Panc1 (cell line): Measurements from ENCODE around the gene CAPZA1. TPM values are rescaled to one million over a fixed set of nuclear protein-coding genes. Genes with fewer than 3 reads are reported as not detected.

Experiments used
- ATAC-seq: fragments of 200-7000 bp; cut with Tn5 transposase; 2 replicates; pipeline ENCODE4 v1.9.1; 2020; ENCODE audit warnings: mild to moderate bottlenecking, moderate library complexity
- BruUV-seq: library from RNA; stranded (reverse); fragments of 400-500 nt; replicated peaks from 2 replicates; lab custom pipeline; 2021; lab: Mats Ljungman, UMichigan
- CTCF ChIA-PET: fragments of 300-600 bp; sonication (Branson Sonifier 250); formaldehyde crosslinking; loops from one replicate; lab custom pipeline; 2022; ENCODE audit warnings: antibody characterized with exemption; lab: Charles Lee
- POLR2A ChIA-PET: fragments of 300-600 bp; sonication (Branson Sonifier 250); formaldehyde crosslinking; loops from one replicate; lab custom pipeline; 2022; ENCODE audit warnings: antibody characterized with exemption; lab: Charles Lee
- DNase-seq: peaks from one replicate; pipeline ENCODE4 v3.0.0-alpha.2; 2010; ENCODE audit warnings: low read depth, low spot score
- H3K27ac ChIP-seq: 2 replicates; pipeline ENCODE4 v1.5.1; 2011; ENCODE audit warnings: mild to moderate bottlenecking, low read length, inconsistent platforms
- H3K27me3 ChIP-seq: fragments of 200-500 bp; sonication (Bioruptor generic); 2 replicates; pipeline ENCODE4 v1.6.0; 2014; ENCODE audit warnings: low read length, inconsistent platforms; ENCODE audit not compliant: control insufficient read depth, insufficient read depth
- H3K36me3 ChIP-seq: fragments of 200-500 bp; sonication (Bioruptor generic); 2 replicates; pipeline ENCODE4 v1.5.1; 2014; ENCODE audit warnings: inconsistent platforms, mild to moderate bottlenecking, low read length, moderate library complexity; ENCODE audit not compliant: control insufficient read depth, insufficient read depth
- H3K4me1 ChIP-seq: 2 replicates; pipeline ENCODE4 v1.5.1; 2011; ENCODE audit warnings: inconsistent platforms, mild to moderate bottlenecking, low read length, moderate library complexity; ENCODE audit not compliant: control insufficient read depth, insufficient read depth
- H3K4me3 ChIP-seq, 2 experiments: 2 replicates each; pipeline ENCODE4 v1.5.1; 2011 to 2012; ENCODE audit warnings: low read depth in 2 of 2, low read length in 2 of 2, mild to moderate bottlenecking in 2 of 2, inconsistent platforms in 1 of 2, moderate library complexity in 1 of 2
- H3K9me3 ChIP-seq: fragments of 200-500 bp; sonication (Bioruptor generic); 2 replicates; pipeline ENCODE4 v1.5.1; 2014; ENCODE audit warnings: low read depth, mild to moderate bottlenecking, inconsistent platforms, low read length, moderate library complexity; ENCODE audit not compliant: control insufficient read depth, insufficient read depth
- POLR2AphosphoS5 ChIP-seq: IDR thresholded peaks from 2 replicates; pipeline ENCODE4 v1.6.1; 2012; ENCODE audit warnings: mild to moderate bottlenecking, low read depth, low read length, moderate library complexity
- SIN3A ChIP-seq: IDR thresholded peaks from 2 replicates; pipeline ENCODE4 v1.6.1; 2012; ENCODE audit warnings: low read depth, mild to moderate bottlenecking, low read length, moderate library complexity, borderline replicate concordance; ENCODE audit not compliant: insufficient read depth
- TCF7L2 ChIP-seq: IDR thresholded peaks from 2 replicates; pipeline ENCODE4 v1.6.1; 2011; ENCODE audit warnings: mild to moderate bottlenecking, low read depth, low read length, inconsistent platforms
- in situ Hi-C: cut with HindIII; loops from 2 replicates; pipeline ENCODE4 v1.10.0; 2016; ENCODE audit warnings: low sequenced_read_pairs, low pct_unique_long_range_greater_than_20kb
- intact Hi-C: fragments of 100-400 bp; cut with micrococcal nuclease; formaldehyde crosslinking; loops from one replicate; pipeline ENCODE4 v1.10.0; 2022; ENCODE audit not compliant: unreplicated experiment
- total RNA-seq: library from RNA; stranded (reverse); gene quantifications from one replicate; pipeline ENCODE4 v1.2.1, GENCODE V29; 2021; ENCODE audit not compliant: unreplicated experiment
- TF ChIP-seq, protein P1 (sequence below): fragments of 450-650 bp; IDR thresholded peaks from 2 replicates; pipeline ENCODE4 v1.5.1; 2017; ENCODE audit warnings: mild to moderate bottlenecking
- TF ChIP-seq, protein P2 (sequence below), 2 experiments: IDR thresholded peaks; 2 replicates each; pipeline ENCODE4 v1.6.1; 2011 to 2012; ENCODE audit warnings: low read depth in 2 of 2, control low read depth in 1 of 2, low read length in 1 of 2, mild to moderate bottlenecking in 1 of 2, moderate library complexity in 1 of 2; ENCODE audit not compliant: insufficient read depth in 1 of 2

CAPZA1 gene
- total RNA-seq, 1 experiment from 2014 or later: 128 TPM

GRCh38 chr1:112674440-112674985 lies 54.9 kb downstream of the CAPZA1 start, which contains the start of gene MOV10:
TSS of gene MOV10 (plus strand) at chr1:112674659. CDS start at chr1:112674913, 254 bp downstream.
- Histone ChIP-seq H3K36me3 (no peaks in the 10 kb centered on the region; the same call in 1 of the 2 replicates), H3K27me3 (no peaks in the 10 kb centered on the region), H3K4me3 (peak within 1 kb of the TSS; percentile 73 to 79), H3K4me1 (peaks cover 24% of the 10 kb centered on the region), H3K27ac (peak within 1 kb of the TSS; percentile 84), H3K9me3 (no peaks in the 10 kb centered on the region)
- TF ChIP-seq SIN3A (0 out of 2 replicates have a peak, but pooled peaks have one; percentile 27), POLR2AphosphoS5 (peak; percentile 63), TCF7L2 (no peak)
- TF ChIP-seq, protein P1, sequence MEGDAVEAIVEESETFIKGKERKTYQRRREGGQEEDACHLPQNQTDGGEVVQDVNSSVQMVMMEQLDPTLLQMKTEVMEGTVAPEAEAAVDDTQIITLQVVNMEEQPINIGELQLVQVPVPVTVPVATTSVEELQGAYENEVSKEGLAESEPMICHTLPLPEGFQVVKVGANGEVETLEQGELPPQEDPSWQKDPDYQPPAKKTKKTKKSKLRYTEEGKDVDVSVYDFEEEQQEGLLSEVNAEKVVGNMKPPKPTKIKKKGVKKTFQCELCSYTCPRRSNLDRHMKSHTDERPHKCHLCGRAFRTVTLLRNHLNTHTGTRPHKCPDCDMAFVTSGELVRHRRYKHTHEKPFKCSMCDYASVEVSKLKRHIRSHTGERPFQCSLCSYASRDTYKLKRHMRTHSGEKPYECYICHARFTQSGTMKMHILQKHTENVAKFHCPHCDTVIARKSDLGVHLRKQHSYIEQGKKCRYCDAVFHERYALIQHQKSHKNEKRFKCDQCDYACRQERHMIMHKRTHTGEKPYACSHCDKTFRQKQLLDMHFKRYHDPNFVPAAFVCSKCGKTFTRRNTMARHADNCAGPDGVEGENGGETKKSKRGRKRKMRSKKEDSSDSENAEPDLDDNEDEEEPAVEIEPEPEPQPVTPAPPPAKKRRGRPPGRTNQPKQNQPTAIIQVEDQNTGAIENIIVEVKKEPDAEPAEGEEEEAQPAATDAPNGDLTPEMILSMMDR: no peak
- TF ChIP-seq, protein P2, sequence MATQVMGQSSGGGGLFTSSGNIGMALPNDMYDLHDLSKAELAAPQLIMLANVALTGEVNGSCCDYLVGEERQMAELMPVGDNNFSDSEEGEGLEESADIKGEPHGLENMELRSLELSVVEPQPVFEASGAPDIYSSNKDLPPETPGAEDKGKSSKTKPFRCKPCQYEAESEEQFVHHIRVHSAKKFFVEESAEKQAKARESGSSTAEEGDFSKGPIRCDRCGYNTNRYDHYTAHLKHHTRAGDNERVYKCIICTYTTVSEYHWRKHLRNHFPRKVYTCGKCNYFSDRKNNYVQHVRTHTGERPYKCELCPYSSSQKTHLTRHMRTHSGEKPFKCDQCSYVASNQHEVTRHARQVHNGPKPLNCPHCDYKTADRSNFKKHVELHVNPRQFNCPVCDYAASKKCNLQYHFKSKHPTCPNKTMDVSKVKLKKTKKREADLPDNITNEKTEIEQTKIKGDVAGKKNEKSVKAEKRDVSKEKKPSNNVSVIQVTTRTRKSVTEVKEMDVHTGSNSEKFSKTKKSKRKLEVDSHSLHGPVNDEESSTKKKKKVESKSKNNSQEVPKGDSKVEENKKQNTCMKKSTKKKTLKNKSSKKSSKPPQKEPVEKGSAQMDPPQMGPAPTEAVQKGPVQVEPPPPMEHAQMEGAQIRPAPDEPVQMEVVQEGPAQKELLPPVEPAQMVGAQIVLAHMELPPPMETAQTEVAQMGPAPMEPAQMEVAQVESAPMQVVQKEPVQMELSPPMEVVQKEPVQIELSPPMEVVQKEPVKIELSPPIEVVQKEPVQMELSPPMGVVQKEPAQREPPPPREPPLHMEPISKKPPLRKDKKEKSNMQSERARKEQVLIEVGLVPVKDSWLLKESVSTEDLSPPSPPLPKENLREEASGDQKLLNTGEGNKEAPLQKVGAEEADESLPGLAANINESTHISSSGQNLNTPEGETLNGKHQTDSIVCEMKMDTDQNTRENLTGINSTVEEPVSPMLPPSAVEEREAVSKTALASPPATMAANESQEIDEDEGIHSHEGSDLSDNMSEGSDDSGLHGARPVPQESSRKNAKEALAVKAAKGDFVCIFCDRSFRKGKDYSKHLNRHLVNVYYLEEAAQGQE (IDR thresholded peaks at IDR 0.05; ENCODE audit: insufficient read depth in 1 of 2, low read depth in 2 of 2, low read length in 1 of 2): no peak
- peak; percentile 87 for ATAC-seq
- ChIA-PET POLR2A (interaction anchor here (0.6 kb wide), 1 partner anchor 14 kb away, joined by 5 read pairs; no protein-coding TSS in a partner anchor), CTCF (no interaction called here)
- BruUV-seq: no TSS peak
- intact Hi-C loops (no loop called here), in situ Hi-C loops (no loop called here)
- peak; percentile 20 for DNase-seq

DNA sequence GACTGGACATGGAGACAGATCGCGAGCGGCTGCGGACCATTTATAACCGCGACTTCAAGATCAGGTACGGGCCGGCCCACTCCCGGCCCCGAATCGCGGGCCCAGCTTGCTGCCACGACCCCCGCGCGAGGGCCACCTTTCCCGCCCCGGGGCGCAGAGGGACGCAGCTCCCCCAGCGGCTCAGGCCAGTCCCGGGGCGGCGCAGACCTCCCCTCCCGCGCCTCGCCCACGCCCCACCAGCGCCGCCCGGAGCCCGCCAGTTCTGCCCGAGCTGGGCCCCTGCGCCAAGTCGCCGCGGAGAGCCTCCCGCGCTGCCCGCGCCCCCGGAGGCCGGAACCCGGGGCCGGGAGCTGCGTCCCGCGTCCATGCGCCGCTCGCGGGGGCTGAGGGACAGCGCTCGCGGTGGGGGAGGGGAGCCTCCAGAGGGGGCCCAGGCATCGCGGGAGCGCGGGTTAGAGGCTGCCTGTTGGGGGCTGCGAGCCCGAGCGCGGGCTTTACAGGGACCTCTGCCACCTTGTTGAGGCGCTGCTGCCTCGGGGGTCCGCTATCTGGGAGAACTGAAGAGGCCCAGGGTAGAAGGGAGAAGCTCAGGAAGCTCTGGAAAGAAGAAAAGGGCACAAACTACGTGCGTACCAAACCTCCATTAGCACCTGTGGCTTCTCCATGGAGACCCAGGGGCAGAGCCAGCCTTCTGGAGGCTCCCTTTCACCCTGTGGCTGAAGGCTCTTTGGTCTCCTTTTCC lies 55.5 kb downstream of the CAPZA1 start:
- DNase-seq: no peak
- intact Hi-C loops: no loop called here
- ATAC-seq: peak; percentile 71
- in situ Hi-C loops: no loop called here
- no peaks in the 10 kb centered on the region; the same call in 1 of the 2 replicates for H3K36me3 ChIP-seq
- ChIA-PET POLR2A (interaction anchor here (0.6 kb wide), 1 partner anchor 15 kb away, joined by 5 read pairs; no protein-coding TSS in a partner anchor), CTCF (no interaction called here)
- H3K9me3 ChIP-seq: no peaks in the 10 kb centered on the region
- peaks cover 24% of the 10 kb centered on the region for H3K4me1 ChIP-seq
- H3K4me3 ChIP-seq: peak overlapping the region; percentile 73 to 79
- H3K27ac ChIP-seq: peak overlapping the region; percentile 84
- TF ChIP-seq SIN3A: no peak
- TF ChIP-seq, protein P1: peak; percentile 40
- no peaks in the 10 kb centered on the region for H3K27me3 ChIP-seq
- BruUV-seq: no TSS peak
